ENCODE measurements around the gene SLC37A3.
"Not testable (repeated sequence)": the region's sequence is repeated elsewhere in the genome, so short reads cannot be mapped to it uniquely, and the experiment has no call there.

SLC37A3 gene

GRCh38 chr7:140342727-140343514, 55.4 kb downstream of the SLC37A3 start:
- no peaks in the 10 kb centered on the region for H3K27me3 ChIP-seq (replicated peaks; ENCODE audit: control insufficient read depth, insufficient read depth, low read length)
- TF ChIP-seq CTCF (IDR thresholded peaks at IDR 0.05; ENCODE audit: insufficient read depth, low read length, poor library complexity, severe bottlenecking), result peak; percentile 58
- H3K36me3 ChIP-seq (ENCODE audit: control insufficient read depth, insufficient read depth, low read length), result no peaks in the 10 kb centered on the region
- DNase-seq (ENCODE audit: extremely low read depth, insufficient read length), result no peak
- no peak overlapping the region for H3K4me3 ChIP-seq (replicated peaks; ENCODE audit: low read depth, low read length)

GRCh38 chr7:140338959-140339358, 59.4 kb downstream of the SLC37A3 start:
- H3K36me3 ChIP-seq (ENCODE audit: control insufficient read depth, insufficient read depth, low read length), result not testable (repeated sequence)

GRCh38 chr7:140334341-140335057, 63.8 kb downstream of the SLC37A3 start:
- no peaks in the 10 kb centered on the region for H3K27me3 ChIP-seq (replicated peaks; ENCODE audit: control insufficient read depth, insufficient read depth, low read length)
- H3K4me3 ChIP-seq (replicated peaks; ENCODE audit: low read depth, low read length), result no peak overlapping the region
- no peak for TF ChIP-seq CTCF (IDR thresholded peaks at IDR 0.05; ENCODE audit: insufficient read depth, low read length, poor library complexity, severe bottlenecking)
- no peak for DNase-seq (ENCODE audit: extremely low read depth, insufficient read length)
- no peaks in the 10 kb centered on the region for H3K36me3 ChIP-seq (ENCODE audit: control insufficient read depth, insufficient read depth, low read length)

More at GRCh38 chr7:140338959-140339358, 59.4 kb downstream of the SLC37A3 start:
- not testable (repeated sequence) for H3K4me3 ChIP-seq (replicated peaks; ENCODE audit: low read depth, low read length); H3K27me3 ChIP-seq (replicated peaks; ENCODE audit: control insufficient read depth, insufficient read depth, low read length); DNase-seq (ENCODE audit: extremely low read depth, insufficient read length)

GRCh38 chr7:140333686-140334085, 64.6 kb downstream of the SLC37A3 start:
- no peak overlapping the region for H3K4me3 ChIP-seq (replicated peaks; ENCODE audit: low read depth, low read length)
- no peaks in the 10 kb centered on the region for H3K36me3 ChIP-seq (ENCODE audit: control insufficient read depth, insufficient read depth, low read length)
- TF ChIP-seq CTCF (IDR thresholded peaks at IDR 0.05; ENCODE audit: insufficient read depth, low read length, poor library complexity, severe bottlenecking), result no peak
- no peaks in the 10 kb centered on the region for H3K27me3 ChIP-seq (replicated peaks; ENCODE audit: control insufficient read depth, insufficient read depth, low read length)
- DNase-seq (ENCODE audit: extremely low read depth, insufficient read length), result no peak

- DNase-seq (ENCODE audit: extremely low read depth, insufficient read length), result no peak
- TF ChIP-seq CTCF (IDR thresholded peaks at IDR 0.05; ENCODE audit: insufficient read depth, low read length, poor library complexity, severe bottlenecking), result no peak
- no peaks in the 10 kb centered on the region for H3K27me3 ChIP-seq (replicated peaks; ENCODE audit: control insufficient read depth, insufficient read depth, low read length)
- no peak overlapping the region for H3K4me3 ChIP-seq (replicated peaks; ENCODE audit: low read depth, low read length)
- no peaks in the 10 kb centered on the region for H3K36me3 ChIP-seq (ENCODE audit: control insufficient read depth, insufficient read depth, low read length)
Observed at GRCh38 chr7:140333223-140333622, 65.1 kb downstream of the SLC37A3 start.

GRCh38 chr7:140330595-140330994, 67.7 kb downstream of the SLC37A3 start:
- Histone ChIP-seq H3K4me3 (replicated peaks; ENCODE audit: low read depth, low read length) (no peak overlapping the region), H3K27me3 (replicated peaks; ENCODE audit: control insufficient read depth, insufficient read depth, low read length) (no peaks in the 10 kb centered on the region), H3K36me3 (ENCODE audit: control insufficient read depth, insufficient read depth, low read length) (no peaks in the 10 kb centered on the region)
- DNase-seq (ENCODE audit: extremely low read depth, insufficient read length), result no peak
- no peak for TF ChIP-seq CTCF (IDR thresholded peaks at IDR 0.05; ENCODE audit: insufficient read depth, low read length, poor library complexity, severe bottlenecking)

Measured in GM06990 (cell line).